ENCODE results near the gene ANGPTL5.

DNA sequence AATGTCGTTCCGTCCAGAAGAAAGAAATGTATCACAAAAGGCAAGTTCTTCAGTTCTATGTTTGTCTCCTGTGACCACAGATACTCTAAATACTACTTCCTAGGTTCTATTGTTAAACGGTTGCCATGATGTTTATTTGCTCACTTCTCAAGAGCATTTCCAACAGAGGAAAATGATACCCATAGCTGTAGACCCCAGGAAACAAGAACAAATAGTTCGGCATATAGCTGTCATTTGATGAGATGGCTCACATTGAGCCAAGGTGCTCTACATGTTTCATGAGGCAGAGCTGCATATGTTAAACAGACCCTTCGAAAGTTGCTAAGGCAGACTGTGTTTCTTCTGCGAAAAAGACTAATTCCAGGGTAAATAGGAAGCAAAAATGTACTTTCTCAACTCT, 15.4 kb upstream of the ANGPTL5 start:
- no peak for TF ChIP-seq POLR2A (IDR thresholded peaks at IDR 0.05)
- TF ChIP-seq POLR2AphosphoS5 (IDR thresholded peaks at IDR 0.05): no peak
